B cell (primary cell): Measurements from ENCODE around the gene MT3. TPM values are rescaled to one million over a fixed set of nuclear protein-coding genes. Genes with fewer than 3 reads are reported as not detected.

Source experiments
- ATAC-seq: fragments of 200-7000 bp; cut with Tn5 transposase; one replicate; pipeline ENCODE4 v1.10.0; 2021; ENCODE audit warnings: low read depth, mild to moderate bottlenecking, moderate number of reproducible peaks, moderate library complexity
- CTCF ChIA-PET: fragments of 350-600 bp; sonication (Branson Sonifier 250); formaldehyde crosslinking; loops from one replicate; lab custom pipeline; 2021; ENCODE audit warnings: antibody characterized with exemption, inconsistent platforms; lab: Charles Lee
- POLR2A ChIA-PET: fragments of 350-600 bp; sonication (Branson Sonifier 250); formaldehyde crosslinking; loops from one replicate; lab custom pipeline; 2021; ENCODE audit warnings: antibody characterized with exemption; lab: Charles Lee
- DNase-seq: peaks from one replicate; pipeline ENCODE4 v3.0.0; 2013
- H2AFZ ChIP-seq: 2 replicates; pipeline ENCODE4 v1.6.1; 2012; ENCODE audit warnings: mild to moderate bottlenecking, low read depth, low read length; ENCODE audit not compliant: insufficient read depth, poor library complexity, severe bottlenecking
- H3K27ac ChIP-seq, 2 donors: 1 replicate in 1 of 2; 2 replicates in 1 of 2; pipeline ENCODE4 v1.5.1; 2012 to 2013; ENCODE audit warnings: low read length in 2 of 2, mild to moderate bottlenecking in 2 of 2, moderate library complexity in 1 of 2
- H3K27me3 ChIP-seq, 4 experiments: fragments of 200-600 bp in 1 of 4; sonication (generic) in 1 of 4; replicated peaks in 1 of 4; 1 replicate in 2 of 4; 2 replicates in 2 of 4; pipeline versions ENCODE4 v1.6.1 to v1.7.0; 2013 to 2016; ENCODE audit warnings: low read length in 3 of 4, mild to moderate bottlenecking in 2 of 4, mixed read lengths in 1 of 4, moderate library complexity in 1 of 4; ENCODE audit not compliant: insufficient read depth in 4 of 4, control insufficient read depth in 3 of 4; ENCODE audit errors: control extremely low read depth in 1 of 4
- H3K36me3 ChIP-seq, 2 experiments: replicated peaks in 1 of 2; 1 replicate in 1 of 2; 2 replicates in 1 of 2; pipeline versions ENCODE4 v1.6.1 to v1.7.1; 2013; ENCODE audit warnings: low read length in 1 of 2; ENCODE audit not compliant: insufficient read depth in 2 of 2, control insufficient read depth in 1 of 2; ENCODE audit errors: control extremely low read depth in 1 of 2, extremely low read depth in 1 of 2
- H3K4me1 ChIP-seq, 2 donors: fragments of 200-600 bp in 1 of 2; sonication (generic) in 1 of 2; 1 replicate in 1 of 2; 2 replicates in 1 of 2; pipeline versions ENCODE4 v1.5.1 to v1.6.1; 2013 to 2017; ENCODE audit warnings: low read length in 2 of 2; ENCODE audit not compliant: control insufficient read depth in 2 of 2, insufficient read depth in 2 of 2
- H3K4me2 ChIP-seq: replicated peaks from 2 replicates; pipeline ENCODE3; 2012; ENCODE audit warnings: mild to moderate bottlenecking, low read depth, low read length; ENCODE audit not compliant: poor library complexity, severe bottlenecking
- H3K4me3 ChIP-seq, 5 experiments: fragments of 200-600 bp in 1 of 5; sonication (generic) in 1 of 5; 1 replicate in 3 of 5; 2 replicates in 2 of 5; pipeline versions ENCODE4 v1.5.1 to v1.7.0; 2011 to 2016; ENCODE audit warnings: low read length in 4 of 5, mild to moderate bottlenecking in 4 of 5, low read depth in 2 of 5, control low read depth in 1 of 5, moderate library complexity in 1 of 5; ENCODE audit not compliant: insufficient read depth in 1 of 5; ENCODE audit errors: control extremely low read depth in 1 of 5, extremely low read depth in 1 of 5
- H3K79me2 ChIP-seq: fragments of 200-600 bp; sonication (generic); one replicate; pipeline ENCODE4 v1.6.0; 2016; ENCODE audit warnings: low read length; ENCODE audit not compliant: control insufficient read depth, insufficient read depth
- H3K9ac ChIP-seq: fragments of 200-600 bp; sonication (generic); 2 replicates; pipeline ENCODE4 v1.6.1; 2017; ENCODE audit warnings: mild to moderate bottlenecking, low read length, moderate library complexity
- H3K9me3 ChIP-seq, 3 donors: one replicate each; pipeline versions ENCODE4 v1.6.1 to v1.7.1; 2013; ENCODE audit warnings: low read length in 2 of 3; ENCODE audit not compliant: control insufficient read depth in 2 of 3, insufficient read depth in 1 of 3; ENCODE audit errors: control extremely low read depth in 1 of 3
- H4K20me1 ChIP-seq: 2 replicates; pipeline ENCODE4 v1.6.0; 2012; ENCODE audit warnings: mild to moderate bottlenecking, low read length; ENCODE audit not compliant: insufficient read depth, control insufficient read depth, poor library complexity, severe bottlenecking
- H3K27ac Mint-ChIP-seq: one replicate; pipeline ENCODE4 v1.8.0; 2021; ENCODE audit warnings: mixed read lengths
- H3K27me3 Mint-ChIP-seq: one replicate; pipeline ENCODE4 v1.8.0; 2021; ENCODE audit warnings: mixed read lengths
- H3K4me1 Mint-ChIP-seq: one replicate; pipeline ENCODE4 v1.8.0; 2021; ENCODE audit warnings: mixed read lengths
- H3K4me3 Mint-ChIP-seq: one replicate; pipeline ENCODE4 v1.8.0; 2021; ENCODE audit warnings: mixed read lengths
- H3K9me3 Mint-ChIP-seq: one replicate; pipeline ENCODE4 v1.8.0; 2022; ENCODE audit warnings: mixed read lengths; ENCODE audit not compliant: insufficient read depth
- EZH2 ChIP-seq: IDR thresholded peaks from 2 replicates; pipeline ENCODE4 v1.6.1; 2012; ENCODE audit warnings: borderline replicate concordance, low read depth, mild to moderate bottlenecking, moderate library complexity, low read length; ENCODE audit not compliant: insufficient read depth, poor library complexity, severe bottlenecking
- WGBS: methylation state at CpG from one replicate; pipeline ENCODE4 v1.1.5; 2013; ENCODE audit warnings: missing lambda C conversion rate; ENCODE audit not compliant: insufficient coverage; 5-methylcytosine and 5-hydroxymethylcytosine counted together
- intact Hi-C: fragments of 100-400 bp; cut with micrococcal nuclease; formaldehyde crosslinking; loops from one replicate; pipeline ENCODE4 v1.10.0; 2022
- polyA plus RNA-seq: library from polyadenylated mRNA; depleted of rRNA; stranded (reverse); fragments of >200 nt; gene quantifications from 2 replicates; pipeline ENCODE4 v1.2.3, GENCODE V29; 2012
- total RNA-seq, 2 donors: library from RNA; stranded (reverse); fragments of 120-200 nt in 1 of 2; gene quantifications; 1 replicate in 1 of 2; 2 replicates in 1 of 2; pipeline versions ENCODE4 v1.2.3 to v1.2.4, GENCODE V29; 2013 to 2022
- TF ChIP-seq, protein P1 (sequence below): fragments of 200-600 bp; IDR thresholded peaks from one replicate; pipeline ENCODE4 v1.8.0; 2022; ENCODE audit warnings: antibody characterized with exemption, mild to moderate bottlenecking

MT3 gene
- total and polyA plus RNA-seq, 2 donors (not counting 1 experiment from before 2014, with no cell fraction given), result not detected

GRCh38 chr16:56571525-56571924, 17.8 kb upstream of the MT3 start:
- ATAC-seq, result no peak
- no peaks in the 10 kb centered on the region for H3K9me3 Mint-ChIP-seq
- TF ChIP-seq EZH2, result no peak
- TF ChIP-seq, protein P1, sequence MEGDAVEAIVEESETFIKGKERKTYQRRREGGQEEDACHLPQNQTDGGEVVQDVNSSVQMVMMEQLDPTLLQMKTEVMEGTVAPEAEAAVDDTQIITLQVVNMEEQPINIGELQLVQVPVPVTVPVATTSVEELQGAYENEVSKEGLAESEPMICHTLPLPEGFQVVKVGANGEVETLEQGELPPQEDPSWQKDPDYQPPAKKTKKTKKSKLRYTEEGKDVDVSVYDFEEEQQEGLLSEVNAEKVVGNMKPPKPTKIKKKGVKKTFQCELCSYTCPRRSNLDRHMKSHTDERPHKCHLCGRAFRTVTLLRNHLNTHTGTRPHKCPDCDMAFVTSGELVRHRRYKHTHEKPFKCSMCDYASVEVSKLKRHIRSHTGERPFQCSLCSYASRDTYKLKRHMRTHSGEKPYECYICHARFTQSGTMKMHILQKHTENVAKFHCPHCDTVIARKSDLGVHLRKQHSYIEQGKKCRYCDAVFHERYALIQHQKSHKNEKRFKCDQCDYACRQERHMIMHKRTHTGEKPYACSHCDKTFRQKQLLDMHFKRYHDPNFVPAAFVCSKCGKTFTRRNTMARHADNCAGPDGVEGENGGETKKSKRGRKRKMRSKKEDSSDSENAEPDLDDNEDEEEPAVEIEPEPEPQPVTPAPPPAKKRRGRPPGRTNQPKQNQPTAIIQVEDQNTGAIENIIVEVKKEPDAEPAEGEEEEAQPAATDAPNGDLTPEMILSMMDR, result no peak
- intact Hi-C loops, result no loop called here
- peaks cover 0 to 3% (median 0%) of the 10 kb centered on the region in 3 donors for H3K9me3 ChIP-seq
- H3K36me3 ChIP-seq, result no peaks in the 10 kb centered on the region
- no peaks in the 10 kb centered on the region for H3K4me1 ChIP-seq
- H3K4me3 ChIP-seq, result no peak overlapping the region
- H3K27ac Mint-ChIP-seq, result no peak overlapping the region
- no peak overlapping the region for H2AFZ ChIP-seq
- H3K4me3 Mint-ChIP-seq, result no peak overlapping the region
- CTCF ChIA-PET, result no interaction called here
- H3K27me3 ChIP-seq, result no peaks in the 10 kb centered on the region
- H4K20me1 ChIP-seq, result no peaks in the 10 kb centered on the region
- no peak overlapping the region for H3K9ac ChIP-seq
- H3K4me2 ChIP-seq, result no peak overlapping the region
- POLR2A ChIA-PET, result no interaction called here
- H3K27me3 Mint-ChIP-seq, result peaks cover 10% of the 10 kb centered on the region
- no peak for DNase-seq
- no peak overlapping the region for H3K27ac ChIP-seq
- 97% methylated on average over 7 of the region's 11 CpGs for WGBS
- no peaks in the 10 kb centered on the region for H3K4me1 Mint-ChIP-seq
- H3K79me2 ChIP-seq, result no peaks in the 10 kb centered on the region

- no peak overlapping the region for H3K27ac ChIP-seq
- POLR2A ChIA-PET, result no interaction called here
- H3K9me3 ChIP-seq, result peaks cover 0 to 3% (median 0%) of the 10 kb centered on the region in 3 donors
- H3K4me2 ChIP-seq, result no peak overlapping the region
- H3K9me3 Mint-ChIP-seq, result no peaks in the 10 kb centered on the region
- H4K20me1 ChIP-seq, result no peaks in the 10 kb centered on the region
- H3K4me3 Mint-ChIP-seq, result no peak overlapping the region
- CTCF ChIA-PET, result no interaction called here
- H3K79me2 ChIP-seq, result no peaks in the 10 kb centered on the region
- no peak overlapping the region for H3K9ac ChIP-seq
- H3K36me3 ChIP-seq, result no peaks in the 10 kb centered on the region
- peaks cover 0 to 3% of the 10 kb centered on the region in 2 donors for H3K4me1 ChIP-seq
- WGBS, result no CpG with 5 or more reads among the region's 1 CpG
- H3K4me3 ChIP-seq, result no peak overlapping the region
- DNase-seq (no peak), ATAC-seq (no peak)
- H3K27me3 ChIP-seq, result no peaks in the 10 kb centered on the region
- intact Hi-C loops, result no loop called here
- H3K27ac Mint-ChIP-seq, result no peak overlapping the region
- no peak overlapping the region for H2AFZ ChIP-seq
- TF ChIP-seq, protein P1, result no peak
- TF ChIP-seq EZH2, result no peak
- H3K27me3 Mint-ChIP-seq, result peaks cover 3% of the 10 kb centered on the region
- peaks cover 1% of the 10 kb centered on the region for H3K4me1 Mint-ChIP-seq
Observed at GRCh38 chr16:56574625-56575024, 14.7 kb upstream of the MT3 start.
